BE2C (cell line): ENCODE data around the gene ZNF655.

Experiments
- DNase-seq: peaks from one replicate; pipeline ENCODE4 v3.0.0-alpha.2; 2020
- H3K27me3 ChIP-seq: fragments of 250-450 bp; sonication (Bioruptor Pico); 2 replicates; pipeline ENCODE4 v1.5.1; 2020; ENCODE audit warnings: mild to moderate bottlenecking
- H3K36me3 ChIP-seq: fragments of 250-450 bp; sonication (Bioruptor Pico); 2 replicates; pipeline ENCODE4 v1.5.1; 2020; ENCODE audit warnings: mild to moderate bottlenecking
- H3K4me1 ChIP-seq: fragments of 250-450 bp; sonication (Bioruptor Pico); 2 replicates; pipeline ENCODE4 v1.5.1; 2020
- H3K4me3 ChIP-seq: 2 replicates; pipeline ENCODE4 v1.5.1; 2011; ENCODE audit warnings: low read depth, low read length
- H3K9me3 ChIP-seq: fragments of 250-450 bp; sonication (Bioruptor Pico); 2 replicates; pipeline ENCODE4 v1.5.1; 2020
- CTCF ChIP-seq: IDR thresholded peaks from 2 replicates; pipeline ENCODE4 v1.5.1; 2012; ENCODE audit warnings: mild to moderate bottlenecking, low read depth, low read length

The ZNF655 gene

GRCh38 chr7:99588868-99589267, 30.4 kb downstream of the ZNF655 start:
- no peak overlapping the region for H3K4me3 ChIP-seq
- no peak for TF ChIP-seq CTCF
- no peaks in the 10 kb centered on the region for H3K9me3 ChIP-seq
- H3K36me3 ChIP-seq: no peaks in the 10 kb centered on the region
- H3K27me3 ChIP-seq: peaks cover 24% of the 10 kb centered on the region
- H3K4me1 ChIP-seq: no peaks in the 10 kb centered on the region
- DNase-seq: no peak

GRCh38 chr7:99594948-99595745, 36.7 kb downstream of the ZNF655 start:
- H3K9me3 ChIP-seq: no peaks in the 10 kb centered on the region

GRCh38 chr7:99596408-99596955, 38.0 kb downstream of the ZNF655 start:
- TF ChIP-seq CTCF: no peak
- H3K27me3 ChIP-seq: peaks cover 8% of the 10 kb centered on the region
- no peaks in the 10 kb centered on the region for H3K36me3 ChIP-seq
- no peak for DNase-seq
- H3K9me3 ChIP-seq: no peaks in the 10 kb centered on the region
- H3K4me3 ChIP-seq: no peak overlapping the region
- no peaks in the 10 kb centered on the region for H3K4me1 ChIP-seq

More at GRCh38 chr7:99594948-99595745, 36.7 kb downstream of the ZNF655 start:
- Histone ChIP-seq H3K36me3 (no peaks in the 10 kb centered on the region), H3K27me3 (peaks cover 8% of the 10 kb centered on the region), H3K4me1 (no peaks in the 10 kb centered on the region), H3K4me3 (no peak overlapping the region)
- DNase-seq: no peak
- no peak for TF ChIP-seq CTCF

GRCh38 chr7:99597762-99598501, 39.5 kb downstream of the ZNF655 start, which contains the start of gene TMEM225B:
TMEM225B (plus strand) TSS chr7:99598267; CDS start chr7:99604389, 6,122 bp downstream.
- peaks cover 11% of the 10 kb centered on the region for H3K27me3 ChIP-seq
- no peak within 1 kb of the TSS for H3K4me3 ChIP-seq
- no peaks in the 10 kb centered on the region for H3K4me1 ChIP-seq
- H3K36me3 ChIP-seq: no peaks in the 10 kb centered on the region
- DNase-seq: no peak
- TF ChIP-seq CTCF: no peak
- no peaks in the 10 kb centered on the region for H3K9me3 ChIP-seq

GRCh38 chr7:99599836-99600235, 41.4 kb downstream of the ZNF655 start:
- no peak for TF ChIP-seq CTCF
- Histone ChIP-seq H3K27me3 (0 out of 2 replicates have a peak, but pooled peaks cover 3% of the 10 kb centered on the region), H3K4me3 (no peak overlapping the region), H3K9me3 (no peaks in the 10 kb centered on the region), H3K4me1 (no peaks in the 10 kb centered on the region), H3K36me3 (no peaks in the 10 kb centered on the region)
- no peak for DNase-seq
